Epidermal melanocyte (primary cell): ENCODE results near the gene SPINK8.
"Not testable (repeated sequence)": the region's sequence is repeated elsewhere in the genome, so short reads cannot be mapped to it uniquely, and the experiment has no call there.

Experiments
- DNase-seq: peaks from one replicate; pipeline ENCODE4 v3.0.0; 2011; ENCODE audit warnings: low spot score; ENCODE audit not compliant: insufficient read length

The SPINK8 gene

DNA sequence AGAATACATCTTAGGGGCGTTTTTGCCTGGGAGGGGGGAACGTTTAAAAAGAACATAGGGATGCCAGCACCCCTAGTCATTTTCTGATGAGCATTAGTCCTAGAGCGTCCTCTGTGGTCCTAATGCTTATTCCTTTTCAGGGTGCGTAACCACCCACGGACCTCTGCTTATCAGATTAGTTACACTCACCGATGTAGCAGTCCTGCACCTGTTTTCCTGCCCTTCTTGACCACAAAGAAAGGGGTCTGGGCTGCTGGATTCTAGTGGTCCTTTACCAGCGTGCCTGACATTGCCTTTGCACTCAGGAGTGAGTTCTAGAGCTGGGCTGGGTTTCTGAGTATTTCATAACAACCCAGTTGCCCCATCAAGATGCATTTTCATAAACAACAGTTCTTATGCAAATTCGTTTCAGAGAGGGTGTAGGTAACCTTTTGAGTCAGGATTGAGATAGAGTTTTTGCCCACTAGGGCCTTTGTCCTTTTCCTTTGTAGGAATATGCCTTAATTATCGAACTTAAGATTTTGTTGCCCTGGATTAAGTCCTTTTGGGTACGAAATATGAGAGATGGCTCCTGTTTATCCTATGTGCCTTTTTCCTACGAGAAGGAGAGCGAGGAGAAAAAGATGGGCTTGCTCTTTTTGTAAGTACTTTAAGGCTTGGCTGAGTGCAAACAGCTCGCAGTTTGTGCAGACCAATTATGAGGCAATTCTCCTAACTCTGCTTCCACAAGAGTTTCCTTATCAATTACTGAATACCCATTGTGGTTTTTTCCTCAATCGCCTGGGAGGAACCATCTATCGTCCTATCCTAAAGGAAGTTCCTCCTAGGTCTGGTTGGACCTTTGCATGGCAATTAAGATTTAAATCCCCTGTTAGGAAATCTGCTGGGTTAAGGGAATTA lies at the start of gene SPINK8:
SPINK8 (minus strand) TSS at position 316 of the 900 bp plus-strand sequence. CDS start 5,320 bp downstream, outside the sequence.
- not testable (repeated sequence) for DNase-seq

DNA sequence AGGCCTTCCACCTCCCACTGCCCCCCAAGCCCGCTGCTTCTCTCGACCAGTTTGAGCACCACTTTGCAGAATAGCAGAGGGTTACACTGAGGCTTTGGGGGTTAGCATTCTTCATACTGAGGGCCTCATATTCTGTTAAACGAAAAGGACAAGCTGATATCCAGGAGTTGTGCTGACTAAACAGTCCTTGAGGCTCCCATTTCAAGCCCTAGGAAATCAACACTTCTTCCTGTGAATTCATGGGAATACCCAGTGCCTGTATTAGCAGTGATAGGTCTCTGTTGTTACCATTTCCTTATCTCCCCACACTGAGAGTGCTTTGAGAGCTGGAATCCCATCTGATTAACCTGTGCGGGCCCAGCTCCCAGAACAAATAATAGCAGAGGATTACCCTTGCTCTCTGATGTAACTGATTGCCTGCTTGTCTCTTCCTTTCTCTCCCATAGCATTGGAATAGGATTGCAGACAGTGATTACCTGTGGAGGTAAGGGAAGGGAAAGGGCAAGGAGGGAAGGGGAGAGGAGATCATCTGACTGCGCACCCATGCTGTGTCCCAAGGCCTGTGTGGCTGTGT lies 39.5 kb upstream of the SPINK8 start:
- no peak for DNase-seq

DNA sequence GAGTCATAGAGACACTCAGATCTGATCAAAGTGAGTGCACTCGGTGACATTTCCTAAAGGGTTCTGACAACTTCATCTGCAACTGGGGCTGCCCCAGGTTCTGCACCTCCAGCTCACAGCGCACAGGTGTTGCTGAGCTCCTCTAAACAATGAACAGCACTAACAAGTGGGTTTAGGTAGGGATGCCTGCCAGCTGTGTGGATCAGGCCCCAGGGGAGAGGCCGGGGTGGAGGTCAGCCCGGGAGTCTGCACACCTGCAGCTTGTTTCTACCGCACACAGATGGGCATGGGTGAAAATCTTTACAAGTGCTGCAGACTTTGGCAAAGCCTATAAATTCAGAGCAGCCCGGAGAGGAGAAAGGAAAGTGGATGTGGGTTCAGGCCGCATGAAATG lies 38.9 kb upstream of the SPINK8 start:
- DNase-seq = no peak

DNA sequence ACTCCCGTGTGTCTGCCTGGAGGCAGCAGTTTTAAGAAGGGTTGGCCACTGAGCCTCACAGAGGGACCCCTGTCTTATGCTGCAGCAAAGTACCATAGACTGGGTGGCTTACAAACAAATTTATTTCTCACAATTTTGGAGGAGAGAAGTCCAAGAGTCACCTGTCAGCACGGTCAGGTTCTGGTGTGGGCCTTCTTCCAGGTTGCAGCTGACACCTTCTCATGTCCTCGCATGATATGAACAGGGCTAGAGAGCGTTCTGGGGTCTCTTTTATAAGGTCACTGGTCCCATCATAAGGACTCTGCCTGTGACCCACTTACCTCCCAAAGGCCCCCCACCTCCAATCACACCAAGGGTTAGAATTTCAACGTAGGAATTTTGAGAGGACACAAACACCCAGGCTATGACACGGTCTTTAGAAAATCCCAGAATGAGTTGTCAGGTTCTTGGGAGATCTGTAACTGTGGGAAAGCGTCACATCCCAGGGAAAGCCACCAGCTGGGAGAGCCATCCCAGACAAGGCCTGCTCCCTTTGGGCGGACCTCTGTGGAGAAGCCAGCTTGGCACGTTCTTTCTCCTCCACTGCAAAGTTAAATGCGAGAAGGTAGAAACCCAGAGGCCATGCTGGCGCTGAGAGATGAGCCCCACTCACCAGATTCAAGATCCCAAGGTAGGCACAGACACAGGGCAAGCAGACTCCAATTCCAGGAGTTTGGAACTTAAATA lies 38.4 kb upstream of the SPINK8 start, which contains the start of gene FBXW12:
FBXW12 (plus strand) TSS at position 569 of the 726 bp plus-strand sequence. CDS start 549 bp downstream, outside the sequence.
- no peak for DNase-seq

DNA sequence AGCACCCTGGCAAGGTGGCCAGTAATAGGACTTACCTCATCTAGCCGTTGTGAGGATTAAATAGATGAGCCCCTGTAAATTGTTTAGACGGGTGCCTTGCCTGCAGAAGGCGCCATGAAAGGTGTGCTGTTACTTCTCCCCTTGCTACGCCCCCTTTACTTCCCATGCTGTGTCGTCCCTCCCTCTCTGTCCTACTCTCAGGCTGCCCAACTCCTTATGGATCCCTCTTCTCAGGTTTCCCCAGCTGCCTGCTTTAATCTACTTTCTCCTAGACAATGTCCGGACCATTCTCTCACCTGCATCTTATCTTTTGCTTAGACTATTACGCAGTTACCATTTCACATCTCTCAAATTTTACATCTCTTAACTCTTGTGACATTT lies 36.9 kb upstream of the SPINK8 start:
- no peak for DNase-seq

DNA sequence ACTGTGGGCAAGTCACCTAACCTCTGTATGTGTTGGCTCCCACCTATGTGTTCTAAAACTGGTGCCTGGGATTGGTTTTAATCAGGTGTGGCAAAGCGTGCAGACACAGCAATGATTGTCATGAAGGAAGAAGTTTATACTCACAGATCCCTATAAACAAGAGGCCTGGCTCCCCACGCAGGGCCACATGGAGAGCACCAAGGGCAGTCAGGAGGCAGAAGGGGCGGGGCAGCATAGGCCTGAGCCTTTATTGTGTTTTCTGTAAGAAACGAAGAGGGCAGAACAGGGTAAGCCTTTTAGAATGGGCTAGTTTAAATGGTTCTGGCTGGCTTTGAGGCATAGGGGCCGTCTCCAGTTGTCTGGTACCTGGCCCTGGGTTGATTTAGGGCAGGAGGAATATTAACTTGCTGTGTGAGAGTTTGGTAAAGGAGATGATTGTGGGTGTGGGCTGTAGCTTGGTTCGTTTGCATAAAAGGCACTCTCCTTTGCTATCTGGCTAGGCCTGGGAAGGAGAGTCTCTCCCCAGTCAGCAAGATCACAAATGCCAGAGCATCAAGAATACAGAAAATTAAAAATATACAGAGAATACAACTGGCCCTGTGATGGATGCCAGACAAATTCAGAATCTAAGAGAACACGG lies 36.4 kb upstream of the SPINK8 start:
- DNase-seq = no peak

DNA sequence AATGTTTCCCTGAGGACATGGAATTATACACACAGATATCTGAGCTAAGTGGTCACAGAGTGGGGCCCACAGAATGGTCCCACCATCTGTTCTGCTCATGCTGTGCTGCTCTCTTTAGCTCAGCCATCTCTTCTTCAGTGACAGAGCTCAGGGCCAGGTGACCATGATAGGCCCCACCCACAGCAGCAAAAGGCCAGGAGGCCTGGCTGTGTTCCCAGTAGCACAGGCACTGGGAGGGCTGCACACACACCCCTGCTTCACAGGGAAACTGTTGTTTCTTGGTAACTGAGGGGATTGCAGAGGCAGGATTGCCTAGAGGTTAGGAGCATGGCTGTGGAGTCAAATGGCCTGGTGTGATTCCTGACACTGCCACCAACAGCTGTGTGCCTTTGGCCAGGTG lies 33.7 kb upstream of the SPINK8 start:
- DNase-seq = no peak

DNA sequence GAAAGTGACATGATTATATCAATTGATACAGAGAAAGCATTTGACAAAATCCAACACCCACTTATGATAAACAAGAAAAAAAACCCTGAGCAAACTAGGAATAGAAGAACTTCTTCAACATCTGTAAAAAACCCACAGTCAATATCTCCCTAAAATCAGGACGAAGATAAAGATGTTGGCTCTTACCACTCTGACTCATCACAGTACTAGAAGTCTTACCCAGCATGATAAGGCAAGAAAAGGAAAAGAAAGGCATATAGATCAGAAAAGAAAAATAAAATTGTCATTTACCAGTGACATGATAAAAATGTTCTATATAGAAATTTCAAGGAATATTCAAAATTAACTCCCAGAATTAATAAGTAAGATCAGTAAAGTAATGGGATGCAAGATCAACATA lies 31.4 kb upstream of the SPINK8 start:
- DNase-seq = no peak

DNA sequence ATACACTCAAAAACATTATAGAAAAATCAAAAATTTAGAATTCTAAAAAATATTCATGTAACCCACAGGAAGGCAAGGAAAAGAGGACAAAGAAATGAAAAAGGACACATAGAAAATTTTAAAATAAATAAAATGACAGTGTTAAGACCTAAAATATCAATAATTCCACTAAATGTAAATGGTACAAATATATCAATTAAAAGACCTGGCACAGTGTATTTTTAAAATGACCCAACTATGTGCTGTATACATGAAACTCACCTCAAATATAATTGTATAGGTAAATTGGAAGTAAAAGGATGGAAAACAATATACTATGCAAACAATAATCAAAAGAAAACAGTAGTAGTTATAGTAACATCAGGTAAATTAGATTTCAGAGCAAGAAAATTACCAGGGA lies 28.5 kb upstream of the SPINK8 start:
- no peak for DNase-seq

DNA sequence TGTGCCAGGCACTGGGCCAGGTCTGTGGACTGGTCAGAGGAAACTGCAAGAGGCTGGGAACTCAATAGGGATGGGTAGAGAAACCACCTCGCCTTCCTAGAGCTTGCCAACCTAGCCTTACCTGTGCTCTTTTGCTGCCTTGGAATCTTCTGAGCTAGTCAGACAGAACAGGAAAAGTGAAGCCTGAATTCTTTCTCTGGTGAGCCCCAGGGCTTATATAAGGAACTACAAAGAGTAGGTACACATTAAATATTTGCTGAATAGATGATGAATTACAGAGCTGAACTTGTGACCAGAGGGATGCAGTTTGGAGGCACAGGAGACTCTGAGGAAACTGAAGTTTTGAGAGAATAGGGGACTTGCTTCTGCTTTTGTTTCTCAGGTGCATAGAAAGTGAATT lies 23.0 kb upstream of the SPINK8 start:
- no peak for DNase-seq

DNA sequence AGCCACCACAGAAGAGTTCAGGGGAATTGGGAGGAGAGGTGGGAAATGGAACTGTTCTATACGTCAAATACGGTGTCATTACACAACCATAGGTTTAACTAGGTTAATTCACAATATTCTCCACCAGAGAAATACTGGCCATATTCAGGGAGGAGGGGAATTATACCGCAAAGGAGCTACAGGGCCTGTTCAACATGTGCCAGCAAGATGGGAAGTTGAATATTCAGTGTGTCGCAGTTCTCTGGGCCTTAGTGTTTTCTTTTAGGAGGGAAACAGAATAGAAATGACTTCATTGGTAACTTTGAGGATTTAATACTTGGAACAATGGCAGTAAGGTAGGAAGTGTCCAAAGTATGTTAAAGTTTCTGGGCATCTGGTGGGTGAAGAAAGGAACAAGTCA lies 20.5 kb upstream of the SPINK8 start:
- DNase-seq = no peak

DNA sequence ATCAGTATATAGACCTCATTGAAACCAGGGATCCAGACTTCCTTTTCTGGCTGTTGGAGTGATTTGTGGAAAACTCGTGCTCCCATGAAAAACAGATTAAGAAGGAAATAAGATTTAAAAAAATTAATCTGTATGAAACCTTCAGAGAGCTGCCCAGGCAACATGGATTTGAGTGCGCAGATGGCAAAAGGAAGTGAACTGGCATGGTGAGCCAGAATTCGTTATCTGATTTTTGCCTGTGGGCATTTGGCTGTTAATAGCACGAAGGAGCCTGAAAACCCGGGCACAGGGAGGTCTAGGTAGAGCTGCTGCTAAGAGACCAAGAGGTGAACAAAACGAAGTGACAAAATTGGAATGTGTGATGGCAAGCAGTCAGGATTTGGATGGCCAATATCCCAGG lies 19.1 kb upstream of the SPINK8 start:
- DNase-seq = no peak

DNA sequence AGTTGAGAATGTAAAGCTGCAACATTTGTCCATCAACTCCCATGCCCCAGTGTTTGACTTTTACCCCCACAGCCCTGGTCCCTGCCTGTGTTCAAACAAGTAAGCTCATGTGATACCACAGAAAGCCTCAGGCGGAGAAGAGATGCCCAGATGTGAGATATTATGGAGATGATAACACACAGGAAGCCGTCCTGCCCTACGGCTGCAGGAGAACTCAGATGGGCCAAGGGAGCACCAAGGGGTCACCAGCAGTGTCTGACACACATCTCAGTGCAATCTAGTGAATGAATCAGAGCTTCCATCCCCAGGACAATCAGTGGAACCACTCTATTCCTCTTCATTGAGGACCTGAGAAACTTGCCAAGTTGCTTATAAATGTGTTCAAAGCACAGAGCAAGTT lies 14.0 kb upstream of the SPINK8 start:
- DNase-seq = no peak

DNA sequence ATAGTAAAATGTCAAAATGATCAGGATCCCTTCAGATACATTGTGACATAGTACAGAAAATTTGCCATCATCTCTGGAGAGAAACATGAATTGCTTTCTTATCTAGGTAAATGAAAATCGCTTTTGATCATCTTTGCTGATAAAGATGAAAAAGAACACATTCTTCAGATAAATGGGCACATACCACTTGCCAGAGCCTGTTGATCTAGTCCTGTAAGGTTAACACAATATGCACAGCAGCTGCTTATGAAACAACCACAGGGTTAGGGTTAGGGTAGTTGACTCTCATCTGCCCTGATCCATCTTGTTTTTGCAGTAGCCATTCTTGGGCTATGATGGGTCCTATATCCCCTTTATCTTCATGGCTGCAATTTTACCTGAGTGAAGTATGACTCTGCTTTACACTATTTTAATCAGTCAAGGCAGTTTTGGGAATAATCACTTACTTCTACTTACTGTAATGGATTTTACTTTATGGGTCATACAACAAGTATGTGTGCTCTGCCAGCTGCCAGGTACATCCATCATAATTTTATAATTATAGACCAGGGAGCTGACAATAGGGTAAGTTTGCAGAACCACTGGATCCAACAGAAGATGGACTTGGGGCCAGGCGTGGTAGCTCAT lies 12.6 kb upstream of the SPINK8 start:
- DNase-seq = no peak

DNA sequence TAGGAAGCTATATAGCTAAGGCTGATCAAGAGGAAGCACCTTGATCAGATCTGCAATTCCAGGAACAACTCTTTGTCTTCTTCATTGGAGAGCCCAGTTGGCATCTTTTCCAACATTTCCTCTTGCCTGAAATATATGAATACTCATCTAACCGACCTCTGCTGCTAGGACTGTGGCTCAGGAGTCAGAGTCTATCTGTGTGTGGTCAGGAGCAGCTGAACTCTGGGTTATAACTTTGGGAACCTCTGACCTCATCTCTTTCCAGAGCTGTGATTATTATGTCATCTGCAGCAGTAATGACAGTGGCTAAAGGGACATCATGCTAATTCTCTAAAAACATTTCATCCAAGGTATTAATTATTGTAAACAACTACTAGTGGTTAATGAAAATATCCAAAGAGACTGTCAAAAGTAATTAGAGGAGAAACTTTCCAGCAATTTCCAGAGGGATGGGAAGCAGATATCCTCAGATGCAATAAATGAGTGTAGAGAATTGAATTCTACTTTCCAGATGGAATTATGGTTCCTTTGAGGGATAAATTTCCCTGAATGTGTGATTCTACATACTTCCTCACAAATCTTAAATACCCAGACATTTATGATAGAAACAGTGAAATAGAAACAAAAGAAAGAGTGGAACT lies 11.5 kb upstream of the SPINK8 start:
- no peak for DNase-seq

DNA sequence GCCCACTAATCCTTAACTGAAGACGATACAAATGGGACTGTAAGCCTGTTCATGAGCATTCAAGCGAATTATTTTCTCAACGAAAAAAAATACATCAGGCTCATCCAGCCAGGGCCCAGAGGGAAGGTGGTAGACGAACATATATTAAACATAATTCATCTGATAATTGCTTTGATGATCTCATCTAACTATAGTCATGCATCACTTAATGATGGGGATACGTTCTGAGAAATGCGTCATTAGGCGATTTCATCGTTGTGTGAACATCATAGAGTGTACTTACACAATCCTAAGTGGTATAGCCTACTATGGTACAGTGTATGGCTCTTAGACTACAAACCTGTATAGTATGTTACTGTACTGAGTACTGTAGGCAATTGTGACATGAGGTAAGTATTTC lies 10.0 kb upstream of the SPINK8 start:
- no peak for DNase-seq

DNA sequence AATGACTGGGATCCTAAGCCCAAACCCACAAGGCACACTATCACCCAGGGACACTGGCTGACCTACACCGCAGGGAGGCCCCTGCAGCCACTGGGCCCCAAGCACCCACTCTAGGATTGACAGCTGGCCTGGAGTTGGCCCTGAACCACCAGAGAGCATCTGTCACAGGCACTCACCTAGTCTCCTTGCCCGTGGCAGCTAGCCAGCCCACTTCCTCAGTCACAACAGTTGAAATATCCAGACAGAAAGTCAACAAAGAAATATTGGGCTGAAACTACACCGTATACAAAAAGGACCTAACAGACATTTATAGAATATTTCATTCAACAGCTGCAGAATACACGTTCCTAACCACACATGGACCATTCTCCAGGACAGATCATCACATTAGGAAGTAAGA lies 5.2 kb upstream of the SPINK8 start:
- no peak for DNase-seq

DNA sequence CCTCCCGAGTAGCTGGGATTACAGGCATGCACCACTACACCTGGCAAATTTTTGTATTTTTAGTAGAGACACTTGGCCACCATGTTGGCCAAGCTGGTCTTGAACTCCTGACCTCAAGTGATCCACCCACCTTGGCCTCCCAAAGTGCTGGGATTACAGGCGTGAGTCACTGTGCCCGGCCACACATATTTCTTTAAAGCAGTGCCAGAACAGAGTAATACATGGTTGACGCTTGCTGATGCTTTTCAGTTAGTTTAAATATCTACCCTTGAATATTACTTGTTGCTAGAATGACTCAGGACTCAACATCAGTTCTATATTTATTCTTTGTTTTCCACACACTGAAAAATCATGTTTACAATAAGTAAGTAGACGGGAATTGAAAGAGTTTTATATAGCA lies 4.1 kb upstream of the SPINK8 start:
- not testable (repeated sequence) for DNase-seq

DNA sequence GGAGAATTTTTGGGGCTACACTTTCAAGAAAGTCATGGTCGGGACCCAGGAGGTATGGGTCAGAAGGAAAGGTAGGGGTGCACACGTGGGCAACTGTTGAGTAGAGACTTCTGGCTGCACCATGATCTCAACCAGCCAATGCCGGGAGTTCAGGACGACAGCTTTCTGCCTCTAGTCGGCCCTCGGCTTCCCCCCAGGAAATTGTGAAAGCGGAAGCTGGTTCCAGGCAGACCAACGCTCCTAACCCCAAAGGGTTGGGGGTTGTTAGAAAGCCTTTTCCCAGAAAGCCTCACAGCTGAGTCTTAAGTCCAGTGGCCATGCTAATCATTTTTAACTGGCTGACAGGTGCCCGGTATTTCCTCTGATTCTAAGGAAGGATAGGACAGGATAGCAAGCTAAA lies 1.8 kb upstream of the SPINK8 start:
- DNase-seq = not testable (repeated sequence)

DNA sequence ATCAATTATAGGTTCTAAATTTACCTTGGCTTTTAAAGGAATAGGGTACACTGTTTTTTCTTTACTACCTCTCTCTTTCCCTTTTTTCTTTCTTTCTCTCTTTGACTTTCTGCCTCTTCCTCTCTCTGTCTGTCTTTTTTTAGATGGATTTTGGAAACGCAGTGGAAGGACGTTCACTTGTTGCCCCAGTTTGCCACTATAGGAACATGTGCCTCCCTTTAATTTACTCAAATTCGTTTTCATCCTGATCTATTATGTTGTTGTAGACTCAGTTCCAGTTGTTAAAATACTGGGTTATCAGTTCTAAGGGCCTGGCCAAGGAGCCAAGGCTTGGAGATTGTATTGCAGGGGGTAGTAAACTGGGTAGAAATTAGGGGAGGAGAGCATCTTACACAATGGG lies 1.1 kb upstream of the SPINK8 start:
- no peak for DNase-seq
